Measurements from ENCODE around the gene LIN28A. TPM values are rescaled to one million over a fixed set of nuclear protein-coding genes. Genes with fewer than 3 reads are reported as not detected.

The LIN28A gene
- polyA plus RNA-seq, 12 donors, result 0.07 to 0.11 TPM; not detected in 10

DNA sequence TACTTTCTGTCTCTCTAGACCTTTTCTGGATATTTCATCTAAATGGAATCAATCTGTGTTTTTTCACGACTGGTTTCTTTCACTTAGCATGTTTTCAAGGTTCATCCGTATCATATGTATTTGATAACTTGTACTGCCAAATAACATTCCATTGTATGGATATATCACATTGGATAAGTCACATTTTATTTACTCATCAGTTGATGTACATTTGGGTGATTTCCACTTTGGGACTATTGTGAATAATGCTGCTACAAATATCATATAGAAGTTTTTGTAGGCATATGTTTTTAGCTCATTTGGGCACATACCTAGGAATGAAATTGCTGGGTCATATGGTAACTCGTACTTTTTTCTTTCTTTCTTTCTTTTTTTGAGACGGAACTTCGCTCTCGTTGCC, 68.4 kb downstream of the LIN28A start:
- DNase-seq, result no peak

Other genes starting within 250 kb of the LIN28A start
- under 1 TPM in 1 of 12 donors, not detected in 11; 0.26 TPM for gene C1orf232, start 241.9 kb upstream of the LIN28A start, polyA plus RNA-seq (ENCODE audit: insufficient read length in 12 of 12)
- 10 to 100 TPM in 10 of 12 donors, not detected in 2; 11.6 to 18.2 (median 14.3) TPM for gene ZNF593, start 240.9 kb upstream of the LIN28A start, polyA plus RNA-seq (ENCODE audit: insufficient read length in 12 of 12)
- 1 to 10 TPM in 8 of 12 donors, under 1 TPM in 2, not detected in 2; 0.49 to 2.1 (median 1.3) TPM for gene ZNF593OS, start 239.0 kb upstream of the LIN28A start, polyA plus RNA-seq (ENCODE audit: insufficient read length in 12 of 12)
- gene CNKSR1, start 233.3 kb upstream of the LIN28A start, polyA plus RNA-seq (ENCODE audit: insufficient read length in 12 of 12), result 10 to 100 TPM in 2 of 12 donors, 1 to 10 TPM in 9, not detected in 1; 1.7 to 13.5 (median 2.7) TPM
- under 1 TPM in 1 of 12 donors, not detected in 11; 0.08 TPM for gene CATSPER4, start 220.2 kb upstream of the LIN28A start, polyA plus RNA-seq (ENCODE audit: insufficient read length in 12 of 12)
- gene CEP85, start 176.6 kb upstream of the LIN28A start, polyA plus RNA-seq (ENCODE audit: insufficient read length in 12 of 12), result 10 to 100 TPM in 11 of 12 donors, not detected in 1; 21.0 to 34.8 (median 25.8) TPM
- 100 to 1,000 TPM in 2 of 12 donors, 10 to 100 TPM in 9, not detected in 1; 44.0 to 158 (median 54.0) TPM for gene SH3BGRL3, start 130.7 kb upstream of the LIN28A start, polyA plus RNA-seq (ENCODE audit: insufficient read length in 12 of 12)
- gene UBXN11, start 104.2 kb upstream of the LIN28A start, polyA plus RNA-seq (ENCODE audit: insufficient read length in 12 of 12), result 10 to 100 TPM in 3 of 12 donors, 1 to 10 TPM in 8, not detected in 1; 5.3 to 20.5 (median 7.6) TPM
- gene CD52, start 92.9 kb upstream of the LIN28A start, polyA plus RNA-seq (ENCODE audit: insufficient read length in 12 of 12), result 10 to 100 TPM in 1 of 12 donors, 1 to 10 TPM in 9, not detected in 2; 1.3 to 40.6 (median 2.1) TPM
- 10 to 100 TPM in 1 of 12 donors, 1 to 10 TPM in 2, under 1 TPM in 1, not detected in 8; 0.28 to 10.2 (median 2.3) TPM for gene CRYBG2, start 56.7 kb upstream of the LIN28A start, polyA plus RNA-seq (ENCODE audit: insufficient read length in 12 of 12)
- under 1 TPM in 1 of 12 donors, not detected in 11; 0.48 TPM for gene ZNF683, start 38.1 kb upstream of the LIN28A start, polyA plus RNA-seq (ENCODE audit: insufficient read length in 12 of 12)
- gene DHDDS, start 21.5 kb downstream of the LIN28A start, polyA plus RNA-seq (ENCODE audit: insufficient read length in 12 of 12), result 10 to 100 TPM in 11 of 12 donors, not detected in 1; 16.7 to 28.3 (median 20.4) TPM
- gene HMGN2, start 61.6 kb downstream of the LIN28A start, polyA plus RNA-seq (ENCODE audit: insufficient read length in 12 of 12), result 1,000 to 10,000 TPM in 2 of 12 donors, 100 to 1,000 TPM in 10; 542 to 2,322 (median 683) TPM
- gene RPS6KA1, start 118.9 kb downstream of the LIN28A start, polyA plus RNA-seq (ENCODE audit: insufficient read length in 12 of 12), result 10 to 100 TPM in 2 of 12 donors, 1 to 10 TPM in 9, not detected in 1; 4.2 to 31.6 (median 5.9) TPM

Data from muscle of arm (tissue), 12 donors.